ENCODE results near the gene NKAIN2.
"Not testable (repeated sequence)": the region's sequence is repeated elsewhere in the genome, so short reads cannot be mapped to it uniquely, and the experiment has no call there.

The NKAIN2 gene

GRCh38 chr6:124319410-124319809 is 515.7 kb downstream of the NKAIN2 start:
- DNase-seq (ENCODE audit: low read depth in 2 of 2): no peak

GRCh38 chr6:124324237-124324636 is 520.6 kb downstream of the NKAIN2 start:
- DNase-seq (ENCODE audit: low read depth in 2 of 2): no peak

GRCh38 chr6:124330197-124330596 is 526.5 kb downstream of the NKAIN2 start:
- DNase-seq (ENCODE audit: low read depth in 2 of 2): no peak

- DNase-seq (ENCODE audit: low read depth in 2 of 2): no peak
Observed at GRCh38 chr6:124334359-124334758, 530.7 kb downstream of the NKAIN2 start.

GRCh38 chr6:124339610-124340334 is 536.1 kb downstream of the NKAIN2 start:
- DNase-seq (ENCODE audit: low read depth in 2 of 2): no peak

- DNase-seq (ENCODE audit: low read depth in 2 of 2): not testable (repeated sequence)
Observed at GRCh38 chr6:124348339-124348738, 544.7 kb downstream of the NKAIN2 start.

GRCh38 chr6:124355146-124355545 is 551.5 kb downstream of the NKAIN2 start:
- no peak for DNase-seq (ENCODE audit: low read depth in 2 of 2)

- no peak for DNase-seq (ENCODE audit: low read depth in 2 of 2)
Observed at GRCh38 chr6:124356276-124356810, 552.7 kb downstream of the NKAIN2 start.

- no peak for DNase-seq (ENCODE audit: low read depth in 2 of 2)
Observed at GRCh38 chr6:124356811-124357210, 553.1 kb downstream of the NKAIN2 start.

GRCh38 chr6:124368131-124368530 is 564.5 kb downstream of the NKAIN2 start:
- no peak for DNase-seq (ENCODE audit: low read depth in 2 of 2)

- DNase-seq (ENCODE audit: low read depth in 2 of 2): no peak
Observed at GRCh38 chr6:124371974-124372475, 568.4 kb downstream of the NKAIN2 start.

GRCh38 chr6:124373386-124373785 is 569.7 kb downstream of the NKAIN2 start:
- DNase-seq (ENCODE audit: low read depth in 2 of 2): no peak

GRCh38 chr6:124389127-124389526 is 585.5 kb downstream of the NKAIN2 start:
- no peak for DNase-seq (ENCODE audit: low read depth in 2 of 2)

GRCh38 chr6:124393536-124393935 is 589.9 kb downstream of the NKAIN2 start:
- DNase-seq (ENCODE audit: low read depth in 2 of 2): no peak

- DNase-seq (ENCODE audit: low read depth in 2 of 2): no peak
Observed at GRCh38 chr6:124396361-124396760, 592.7 kb downstream of the NKAIN2 start.

GRCh38 chr6:124400261-124400999 is 596.8 kb downstream of the NKAIN2 start:
- no peak for DNase-seq (ENCODE audit: low read depth in 2 of 2)

- DNase-seq (ENCODE audit: low read depth in 2 of 2): not testable (repeated sequence)
Observed at GRCh38 chr6:124410425-124410824, 606.8 kb downstream of the NKAIN2 start.

- DNase-seq (ENCODE audit: low read depth in 2 of 2): not testable (repeated sequence)
Observed at GRCh38 chr6:124412657-124413056, 609.0 kb downstream of the NKAIN2 start.

- DNase-seq (ENCODE audit: low read depth in 2 of 2): no peak
Observed at GRCh38 chr6:124420116-124420840, 616.6 kb downstream of the NKAIN2 start.

- no peak for DNase-seq (ENCODE audit: low read depth in 2 of 2)
Observed at GRCh38 chr6:124423621-124424020, 620.0 kb downstream of the NKAIN2 start.

- no peak for DNase-seq (ENCODE audit: low read depth in 2 of 2)
Observed at GRCh38 chr6:124430740-124431318, 627.2 kb downstream of the NKAIN2 start.

- DNase-seq (ENCODE audit: low read depth in 2 of 2): no peak
Observed at GRCh38 chr6:124432620-124433019, 629.0 kb downstream of the NKAIN2 start.
